Measurements from ENCODE around the gene NAALAD2.
"Not testable (repeated sequence)": the region's sequence is repeated elsewhere in the genome, so short reads cannot be mapped to it uniquely, and the experiment has no call there.

NAALAD2 gene

DNA sequence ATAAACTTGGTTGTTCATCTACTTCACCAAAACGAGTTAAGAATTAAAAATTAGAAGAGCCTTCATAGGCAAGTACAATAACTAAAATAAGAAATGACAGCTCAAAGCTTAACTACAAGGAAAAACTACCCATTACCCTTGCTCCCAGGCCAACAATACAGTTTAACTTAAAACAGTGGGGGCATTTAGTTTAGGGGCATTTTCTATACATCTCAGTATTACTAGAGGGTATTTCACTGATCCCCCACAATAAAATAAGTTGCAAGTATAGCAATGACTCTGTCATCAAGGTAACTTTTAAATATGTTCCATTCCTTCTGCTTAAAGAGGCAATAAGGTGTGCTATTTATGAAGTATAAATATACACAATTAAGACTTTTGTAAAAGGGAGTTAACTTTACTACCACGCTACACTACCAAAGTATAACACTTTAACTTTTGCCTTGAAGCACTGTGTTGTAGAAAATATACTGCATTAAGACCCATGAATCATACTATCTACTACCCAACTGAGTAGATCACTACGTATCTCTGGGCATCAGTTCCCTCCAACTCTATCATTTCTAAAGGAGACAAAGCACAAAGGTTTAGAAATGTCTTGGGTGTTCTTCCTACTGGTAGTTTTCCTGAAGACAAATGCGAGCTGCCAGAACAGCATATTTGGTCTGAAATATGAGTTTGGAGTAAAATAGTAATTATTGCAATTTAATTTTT, 58.6 kb downstream of the NAALAD2 start:
- DNase-seq (ENCODE audit: low spot score) = no peak

- no peak for DNase-seq (ENCODE audit: low spot score)
Observed at GRCh38 chr11:90197377-90197776, 62.9 kb downstream of the NAALAD2 start.

GRCh38 chr11:90202342-90202741, 67.9 kb downstream of the NAALAD2 start:
- no peak for DNase-seq (ENCODE audit: low spot score)

DNA sequence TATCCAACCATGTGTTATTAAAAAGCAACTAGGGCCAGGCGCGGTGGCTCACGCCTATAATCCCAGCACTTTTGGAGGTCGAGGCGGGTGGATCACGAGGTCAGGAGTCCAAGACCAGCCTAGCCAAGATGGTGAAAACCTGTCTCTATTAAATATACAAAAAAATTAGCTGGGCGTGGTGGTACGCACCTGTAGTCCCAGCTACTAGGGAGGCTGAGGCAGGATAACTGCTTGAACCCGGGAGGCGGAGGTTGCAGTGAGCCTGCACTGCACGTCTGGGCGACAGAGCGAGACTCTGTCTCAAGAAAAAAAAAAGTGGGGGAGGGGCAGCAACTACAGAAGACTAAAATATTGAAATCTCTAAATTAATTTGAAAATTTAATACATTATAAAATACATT, 69.9 kb downstream of the NAALAD2 start:
- DNase-seq (ENCODE audit: low spot score) = no peak

- peak; percentile 69 for DNase-seq (ENCODE audit: low spot score)
Observed at GRCh38 chr11:90204832-90205646, 70.6 kb downstream of the NAALAD2 start.

GRCh38 chr11:90207992-90208391, 73.5 kb downstream of the NAALAD2 start:
- not testable (repeated sequence) for DNase-seq (ENCODE audit: low spot score)

GRCh38 chr11:90208857-90209256, 74.4 kb downstream of the NAALAD2 start:
- no peak for DNase-seq (ENCODE audit: low spot score)

GRCh38 chr11:90213322-90213721, 78.9 kb downstream of the NAALAD2 start:
- DNase-seq (ENCODE audit: low spot score) = no peak

GRCh38 chr11:90216611-90217010, 82.1 kb downstream of the NAALAD2 start:
- DNase-seq (ENCODE audit: low spot score) = no peak

GRCh38 chr11:90218606-90219005, 84.1 kb downstream of the NAALAD2 start:
- no peak for DNase-seq (ENCODE audit: low spot score)

DNA sequence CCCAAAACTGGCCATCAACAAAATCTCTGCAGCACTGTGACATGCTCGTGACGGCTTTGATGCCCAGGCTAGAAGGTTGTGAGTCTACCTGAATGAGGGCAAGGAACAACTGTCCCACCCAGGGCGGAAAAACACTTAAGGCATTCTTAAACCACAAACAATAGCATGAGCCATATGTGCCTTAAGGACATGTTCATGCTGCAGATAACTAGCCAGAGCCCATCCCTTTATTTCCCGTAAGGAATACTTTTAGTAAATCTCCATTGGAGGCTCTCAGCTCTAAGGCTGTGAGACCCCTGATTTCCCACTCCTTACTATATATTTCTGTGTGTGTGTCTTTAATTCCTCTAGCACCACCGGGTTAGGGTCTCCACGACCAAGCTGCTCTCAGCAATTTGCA, 85.0 kb downstream of the NAALAD2 start:
- no peak for DNase-seq (ENCODE audit: low spot score)

GRCh38 chr11:90220391-90220790, 85.9 kb downstream of the NAALAD2 start:
- DNase-seq (ENCODE audit: low spot score) = no peak

- DNase-seq (ENCODE audit: low spot score) = no peak
Observed at GRCh38 chr11:90221803-90222458, 87.5 kb downstream of the NAALAD2 start.

- peak; percentile 94 for DNase-seq (ENCODE audit: low spot score)
Observed at GRCh38 chr11:90222459-90223247, 88.2 kb downstream of the NAALAD2 start, which contains the start of gene CHORDC1. TSS of gene CHORDC1 (minus strand) at chr11:90223049. CDS start at chr11:90222954, 95 bp downstream.

DNA sequence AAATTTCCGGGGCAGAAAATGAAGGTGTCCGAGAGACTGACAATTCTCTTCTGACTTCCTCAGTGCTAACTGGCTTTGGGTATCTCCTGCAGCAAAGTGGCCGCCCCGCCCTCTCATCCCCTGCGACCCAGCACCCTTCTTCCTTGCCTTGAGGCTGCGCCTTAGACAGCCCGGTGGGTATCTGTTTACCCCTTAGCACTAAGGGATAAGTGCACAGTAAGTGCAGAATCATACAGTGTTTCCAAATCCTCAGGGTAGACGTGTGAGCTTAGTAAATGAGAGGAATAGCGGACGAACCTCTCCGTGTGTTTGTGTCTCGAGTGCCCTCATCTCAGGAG, 88.8 kb downstream of the NAALAD2 start:
- no peak for DNase-seq (ENCODE audit: low spot score)

- DNase-seq (ENCODE audit: low spot score) = no peak
Observed at GRCh38 chr11:90228056-90228455, 93.6 kb downstream of the NAALAD2 start.

GRCh38 chr11:90229791-90230190, 95.3 kb downstream of the NAALAD2 start:
- DNase-seq (ENCODE audit: low spot score) = no peak

DNA sequence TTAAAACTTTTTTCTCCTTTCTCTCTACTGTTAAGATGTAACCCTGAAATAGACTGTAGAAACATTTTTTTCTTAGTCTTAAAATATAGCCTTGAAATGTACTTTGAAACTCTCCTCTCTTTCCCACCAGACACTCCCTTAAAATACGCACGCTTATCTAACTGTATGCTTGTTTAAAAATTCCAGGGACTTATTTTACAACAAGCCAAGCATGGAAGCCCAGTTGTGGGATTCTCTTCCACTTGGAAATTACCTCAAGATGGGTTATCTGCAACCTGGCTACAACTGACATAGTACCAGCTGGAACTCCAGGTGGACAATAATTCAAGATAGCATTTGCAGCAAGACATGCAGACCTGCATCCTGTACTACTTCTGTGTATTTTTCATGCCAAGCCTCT, 100.5 kb downstream of the NAALAD2 start:
- DNase-seq (ENCODE audit: low spot score) = no peak

DNA sequence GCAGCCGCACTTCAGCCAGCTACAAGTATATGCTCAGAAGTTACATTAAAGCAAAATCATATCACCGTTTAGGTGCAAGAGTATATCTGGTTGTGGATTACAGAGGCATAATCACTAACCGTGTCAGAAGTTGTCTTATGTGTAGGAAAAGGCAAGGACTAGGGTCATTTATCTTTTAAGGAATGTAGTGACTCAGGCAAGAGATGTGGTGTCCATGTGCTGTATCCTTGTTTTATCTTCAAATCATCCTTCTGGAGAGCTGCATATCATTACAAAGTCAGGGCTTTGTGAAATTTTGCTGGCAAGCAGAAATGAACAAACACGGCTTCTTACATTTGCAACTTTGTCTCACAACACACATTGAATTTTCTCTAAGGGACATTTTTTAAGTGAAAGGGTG, 101.1 kb downstream of the NAALAD2 start:
- no peak for DNase-seq (ENCODE audit: low spot score)

DNA sequence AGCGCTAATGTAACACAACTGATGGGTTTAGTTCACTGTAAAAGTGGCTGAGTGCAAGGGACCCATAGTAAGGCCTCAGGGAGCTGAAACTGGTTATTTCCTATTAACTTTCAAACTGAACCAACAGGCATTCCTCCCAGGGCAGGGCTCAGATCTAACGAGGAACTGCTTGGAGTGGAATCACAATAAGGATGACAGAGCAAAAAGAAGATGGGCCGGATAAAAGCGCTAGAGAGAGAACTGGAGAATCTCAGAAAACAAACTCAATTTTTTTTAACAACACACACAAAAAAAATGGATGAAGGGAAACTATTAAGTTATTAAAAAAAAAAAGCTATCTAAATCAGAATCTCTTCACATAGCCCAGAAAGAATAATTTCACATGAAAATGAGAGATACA, 102.5 kb downstream of the NAALAD2 start:
- DNase-seq (ENCODE audit: low spot score) = no peak

DNA sequence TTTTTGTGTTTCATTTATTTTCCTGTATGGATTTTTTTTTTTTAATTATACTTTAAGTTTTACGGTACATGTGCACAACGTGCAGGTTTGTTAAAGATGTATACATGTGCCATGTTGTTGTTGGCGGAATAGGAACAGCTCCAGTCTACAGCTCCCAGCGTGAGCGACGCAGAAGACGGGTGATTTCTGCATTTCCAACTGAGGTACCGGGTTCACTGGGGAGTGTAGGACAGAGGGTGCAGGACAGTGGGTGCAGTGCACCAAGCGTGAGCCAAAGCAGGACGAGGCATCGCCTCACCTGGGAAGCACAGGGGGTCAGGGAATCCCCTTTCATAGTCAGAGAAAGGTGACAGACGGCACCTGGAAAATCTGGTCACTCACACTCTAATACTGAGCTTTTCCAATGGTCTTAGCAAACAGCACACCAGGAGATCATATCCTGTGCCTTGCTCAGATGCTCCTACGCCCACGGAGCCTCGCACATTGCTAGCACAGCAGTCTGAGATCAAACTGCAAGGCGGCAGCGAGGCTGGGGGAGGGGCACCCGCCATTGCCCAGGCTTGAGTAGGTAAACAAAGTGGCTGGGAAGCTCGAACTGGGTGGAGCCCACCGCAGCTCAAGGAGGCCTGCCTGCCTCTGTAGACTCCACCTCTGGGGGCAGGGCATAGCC, 105.6 kb downstream of the NAALAD2 start:
- peak; percentile 50 for DNase-seq (ENCODE audit: low spot score)

Data from SK-N-DZ (cell line).